Bronchial epithelial cell (primary cell): ENCODE data around the gene PDSS2. TPM values are rescaled to one million over a fixed set of nuclear protein-coding genes. Genes with fewer than 3 reads are reported as not detected.
"Not testable (repeated sequence)": the region's sequence is repeated elsewhere in the genome, so short reads cannot be mapped to it uniquely, and the experiment has no call there.

Experiments
- DNase-seq: peaks from one replicate; pipeline ENCODE4 v3.0.0-alpha.2; 2010; ENCODE audit warnings: low read depth
- FAIRE-seq: peaks from 2 replicates; lab custom pipeline; 2011; peaks lifted over from hg19 to GRCh38; lab: Jason Lieb, UNC
- H3K27me3 ChIP-seq: 2 replicates; pipeline ENCODE4 v1.5.1; 2011; ENCODE audit warnings: low read length; ENCODE audit not compliant: control insufficient read depth, insufficient read depth
- H3K36me3 ChIP-seq: 2 replicates; pipeline ENCODE4 v1.5.1; 2011; ENCODE audit warnings: low read length; ENCODE audit not compliant: control insufficient read depth, insufficient read depth
- H3K4me3 ChIP-seq: 2 replicates; pipeline ENCODE4 v1.5.1; 2011; ENCODE audit warnings: mild to moderate bottlenecking, low read depth, low read length, control low read depth
- total RNA-seq: library from RNA; depleted of rRNA; stranded (reverse); fragments of >200 nt; gene quantifications from 2 replicates; pipeline ENCODE4 v1.2.1, GENCODE V29; 2014
- TF ChIP-seq, protein P1 (sequence below): IDR thresholded peaks from 2 replicates; pipeline ENCODE4 v1.5.1; 2011; ENCODE audit warnings: mild to moderate bottlenecking, moderate library complexity, low read length, control low read depth, inconsistent platforms; ENCODE audit not compliant: insufficient read depth, severe bottlenecking

Gene PDSS2
- total RNA-seq, 1 donor from 2014 or later: 18.2 TPM

DNA sequence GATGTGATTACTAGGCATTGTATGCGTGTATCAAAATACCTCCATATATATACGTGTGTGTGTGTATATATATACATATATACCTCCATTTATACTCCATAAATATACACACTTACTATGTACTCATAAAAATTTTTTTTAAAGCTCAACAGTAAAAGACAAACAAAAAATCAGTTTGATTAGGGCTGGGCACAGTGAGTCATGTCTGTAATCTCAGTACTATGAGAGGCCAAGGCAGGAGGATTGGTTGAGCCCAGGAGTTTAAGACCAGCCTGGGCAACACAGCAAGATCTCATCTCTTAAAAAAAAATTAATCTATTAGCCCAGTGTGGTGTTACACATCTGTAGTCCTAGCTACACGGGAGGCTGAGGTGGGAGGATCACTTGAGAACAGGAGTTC is 24.6 kb downstream of the PDSS2 start:
- DNase-seq: no peak
- FAIRE-seq: no peak
- Histone ChIP-seq H3K4me3 (no peak overlapping the region), H3K27me3 (no peaks in the 10 kb centered on the region), H3K36me3 (no peaks in the 10 kb centered on the region)
- TF ChIP-seq, protein P1, sequence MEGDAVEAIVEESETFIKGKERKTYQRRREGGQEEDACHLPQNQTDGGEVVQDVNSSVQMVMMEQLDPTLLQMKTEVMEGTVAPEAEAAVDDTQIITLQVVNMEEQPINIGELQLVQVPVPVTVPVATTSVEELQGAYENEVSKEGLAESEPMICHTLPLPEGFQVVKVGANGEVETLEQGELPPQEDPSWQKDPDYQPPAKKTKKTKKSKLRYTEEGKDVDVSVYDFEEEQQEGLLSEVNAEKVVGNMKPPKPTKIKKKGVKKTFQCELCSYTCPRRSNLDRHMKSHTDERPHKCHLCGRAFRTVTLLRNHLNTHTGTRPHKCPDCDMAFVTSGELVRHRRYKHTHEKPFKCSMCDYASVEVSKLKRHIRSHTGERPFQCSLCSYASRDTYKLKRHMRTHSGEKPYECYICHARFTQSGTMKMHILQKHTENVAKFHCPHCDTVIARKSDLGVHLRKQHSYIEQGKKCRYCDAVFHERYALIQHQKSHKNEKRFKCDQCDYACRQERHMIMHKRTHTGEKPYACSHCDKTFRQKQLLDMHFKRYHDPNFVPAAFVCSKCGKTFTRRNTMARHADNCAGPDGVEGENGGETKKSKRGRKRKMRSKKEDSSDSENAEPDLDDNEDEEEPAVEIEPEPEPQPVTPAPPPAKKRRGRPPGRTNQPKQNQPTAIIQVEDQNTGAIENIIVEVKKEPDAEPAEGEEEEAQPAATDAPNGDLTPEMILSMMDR: no peak

DNA sequence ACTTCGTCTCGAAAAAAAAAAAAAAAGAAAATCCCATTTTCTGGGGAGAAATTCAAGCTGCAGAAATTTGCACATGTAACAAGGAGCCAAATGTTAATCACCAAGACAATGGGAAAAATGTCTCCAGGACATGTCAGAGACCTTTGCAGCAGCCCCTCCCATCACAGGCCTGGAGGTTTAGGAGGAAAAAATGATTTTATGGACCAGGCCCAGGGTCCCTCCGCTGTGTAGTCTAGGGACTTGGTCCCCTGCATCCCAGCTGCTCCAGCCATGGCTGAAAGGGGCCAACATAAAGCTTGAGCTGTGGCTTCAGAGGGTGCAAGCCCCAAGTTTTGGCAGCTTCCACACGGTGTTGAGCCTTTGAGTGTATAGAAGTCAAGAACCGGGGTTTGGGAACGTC is 33.4 kb downstream of the PDSS2 start:
- FAIRE-seq, DNase-seq, H3K4me3 ChIP-seq, H3K36me3 ChIP-seq, H3K27me3 ChIP-seq: not testable (repeated sequence)

DNA sequence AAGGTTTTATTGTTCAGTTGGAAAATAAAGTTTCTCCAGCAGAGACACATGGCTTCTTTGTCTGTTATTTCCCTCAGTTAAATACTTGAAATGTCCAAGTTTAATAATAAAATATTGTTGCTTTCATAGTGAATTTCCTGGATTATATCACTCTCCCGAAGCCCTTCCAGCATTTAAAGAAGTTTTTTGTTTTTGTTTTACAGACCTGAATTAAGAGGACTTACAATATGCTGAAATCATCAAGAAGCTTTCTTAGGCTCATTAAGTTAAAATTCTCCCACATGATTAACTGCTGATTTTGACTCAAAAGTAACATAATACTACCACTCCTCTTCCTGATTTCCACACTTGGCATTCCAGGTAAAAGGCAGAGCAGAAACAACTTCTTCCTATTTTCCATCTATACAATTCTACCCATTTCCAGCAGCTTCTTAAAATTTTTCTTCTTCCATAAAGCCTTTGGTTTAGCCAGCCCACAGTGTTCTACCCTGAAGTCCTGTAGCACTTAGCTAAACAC is 35.8 kb downstream of the PDSS2 start:
- peak; percentile 35 for DNase-seq
- no peak overlapping the region for H3K4me3 ChIP-seq
- H3K27me3 ChIP-seq: no peaks in the 10 kb centered on the region
- no peaks in the 10 kb centered on the region for H3K36me3 ChIP-seq
- TF ChIP-seq, protein P1: no peak
- no peak for FAIRE-seq

DNA sequence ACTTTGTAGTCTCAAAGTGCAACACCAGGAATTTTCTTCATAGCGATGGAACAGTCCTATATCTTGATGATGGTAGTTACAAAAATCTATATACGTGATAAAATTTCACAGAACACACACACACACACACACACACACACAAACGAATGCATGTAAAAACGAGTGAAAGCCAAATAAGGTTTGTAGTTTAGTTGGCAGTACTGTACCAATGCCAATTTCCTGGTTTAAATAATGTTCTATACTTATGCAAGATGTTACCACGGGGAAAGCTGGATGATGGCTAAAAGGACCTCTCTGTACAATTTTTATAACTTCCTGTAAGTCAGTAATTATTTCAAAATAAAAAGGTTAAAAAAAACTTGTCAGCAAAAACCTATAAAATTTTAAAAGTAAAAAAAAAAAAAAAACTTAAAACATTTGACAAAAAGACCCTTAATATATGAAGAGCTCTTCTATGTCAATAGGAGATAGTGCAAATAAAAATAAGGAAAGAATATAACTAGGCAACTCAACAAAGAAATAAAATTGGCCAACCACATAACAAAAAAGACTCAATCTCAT is 37.6 kb downstream of the PDSS2 start:
- no peaks in the 10 kb centered on the region for H3K36me3 ChIP-seq
- DNase-seq: no peak
- FAIRE-seq: no peak
- TF ChIP-seq, protein P1: no peak
- H3K4me3 ChIP-seq: no peak overlapping the region
- H3K27me3 ChIP-seq: no peaks in the 10 kb centered on the region

DNA sequence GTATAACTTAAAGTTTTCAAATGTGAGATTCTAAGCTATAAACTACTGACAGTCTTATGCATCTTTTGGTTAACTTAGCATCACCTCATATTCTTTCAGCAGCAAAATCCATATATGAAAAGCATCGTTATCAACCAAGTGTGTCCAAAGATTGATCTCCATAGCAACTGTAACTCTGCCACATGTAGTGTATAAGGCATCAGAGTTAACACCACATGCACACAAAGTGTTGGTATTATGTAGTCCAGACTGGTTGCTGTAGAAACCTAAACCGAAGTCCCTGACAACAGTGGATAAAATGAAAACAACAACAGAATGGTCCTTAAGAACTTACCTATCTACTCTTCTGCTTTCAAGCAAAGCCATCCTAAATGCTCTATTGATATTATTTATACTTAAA is 39.6 kb downstream of the PDSS2 start:
- TF ChIP-seq, protein P1: no peak
- FAIRE-seq (peak; percentile 79), DNase-seq (no peak)
- Histone ChIP-seq H3K4me3 (no peak overlapping the region), H3K36me3 (no peaks in the 10 kb centered on the region), H3K27me3 (no peaks in the 10 kb centered on the region)

DNA sequence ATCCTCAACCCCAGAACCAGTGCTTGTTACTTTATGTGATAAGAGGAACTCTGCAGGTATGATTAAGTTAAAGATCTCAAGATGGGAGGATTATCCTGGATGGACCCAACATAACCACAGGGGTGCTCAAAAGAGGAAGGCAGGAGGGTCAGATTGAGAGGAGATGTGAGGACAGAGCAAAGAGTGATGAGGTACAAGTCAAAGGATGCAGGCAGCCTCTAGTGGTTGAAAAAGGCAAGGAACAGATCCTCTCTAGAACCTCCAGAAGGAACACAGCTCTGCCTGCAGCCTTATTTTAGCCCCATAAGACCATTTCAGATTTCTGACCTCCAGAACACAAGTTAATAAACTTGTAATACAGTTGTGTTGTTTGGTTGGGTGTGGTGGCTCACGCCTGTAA is 41.2 kb downstream of the PDSS2 start:
- TF ChIP-seq, protein P1: peak; percentile 51
- FAIRE-seq (no peak), DNase-seq (peak; percentile 6)
- no peak overlapping the region for H3K4me3 ChIP-seq
- H3K36me3 ChIP-seq: no peaks in the 10 kb centered on the region
- H3K27me3 ChIP-seq: no peaks in the 10 kb centered on the region
